ENCODE results near the gene BBOX1.

Gene BBOX1

DNA sequence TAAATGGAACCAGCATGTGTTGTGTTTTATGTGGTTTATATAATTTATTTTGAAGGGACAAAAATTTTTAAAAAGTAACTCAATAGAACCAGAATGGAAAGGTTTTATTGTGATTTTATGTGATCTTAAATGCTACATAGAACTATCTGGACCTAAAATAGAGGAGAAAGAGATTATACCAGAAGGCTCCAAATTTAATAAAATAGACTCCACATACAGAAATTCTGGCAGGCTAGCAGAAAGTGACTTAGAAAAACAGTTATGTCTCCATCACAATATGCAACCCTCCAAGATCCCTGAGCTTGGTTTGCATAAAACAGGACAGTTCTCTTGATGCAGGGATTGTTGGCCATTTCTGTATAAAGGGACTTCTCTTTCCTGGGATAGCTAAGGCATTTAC, 107.9 kb downstream of the BBOX1 start:
- Histone ChIP-seq H3K4me3 (ENCODE audit: insufficient read depth, low read length, poor library complexity, severe bottlenecking) (no peak overlapping the region), H3K36me3 (ENCODE audit: low read length) (no peaks in the 10 kb centered on the region), H3K27me3 (ENCODE audit: low read length) (no peaks in the 10 kb centered on the region), H3K9me2 (replicated peaks; ENCODE audit: insufficient read depth, low read length) (no peaks in the 10 kb centered on the region), H3K4me2 (ENCODE audit: low read depth, low read length, poor library complexity, severe bottlenecking) (no peak overlapping the region), H3F3A (ENCODE audit: insufficient read depth) (no peaks in the 10 kb centered on the region), H4K20me1 (ENCODE audit: low read depth, low read length) (no peaks in the 10 kb centered on the region), H3K9me3 (ENCODE audit: insufficient read depth, low read length) (no peaks in the 10 kb centered on the region), H3K9ac (ENCODE audit: low read length) (no peak overlapping the region), H3K79me2 (ENCODE audit: insufficient read depth, low read length) (no peaks in the 10 kb centered on the region), H3K27ac (ENCODE audit: low read depth, low read length) (no peak overlapping the region), H2AFZ (ENCODE audit: low read depth, low read length, severe bottlenecking) (no peak overlapping the region)
- TF ChIP-seq EZH2phosphoT487 (conservative IDR thresholded peaks at IDR 0.05; ENCODE audit: low read length), result no peak
- TF ChIP-seq, protein P1, sequence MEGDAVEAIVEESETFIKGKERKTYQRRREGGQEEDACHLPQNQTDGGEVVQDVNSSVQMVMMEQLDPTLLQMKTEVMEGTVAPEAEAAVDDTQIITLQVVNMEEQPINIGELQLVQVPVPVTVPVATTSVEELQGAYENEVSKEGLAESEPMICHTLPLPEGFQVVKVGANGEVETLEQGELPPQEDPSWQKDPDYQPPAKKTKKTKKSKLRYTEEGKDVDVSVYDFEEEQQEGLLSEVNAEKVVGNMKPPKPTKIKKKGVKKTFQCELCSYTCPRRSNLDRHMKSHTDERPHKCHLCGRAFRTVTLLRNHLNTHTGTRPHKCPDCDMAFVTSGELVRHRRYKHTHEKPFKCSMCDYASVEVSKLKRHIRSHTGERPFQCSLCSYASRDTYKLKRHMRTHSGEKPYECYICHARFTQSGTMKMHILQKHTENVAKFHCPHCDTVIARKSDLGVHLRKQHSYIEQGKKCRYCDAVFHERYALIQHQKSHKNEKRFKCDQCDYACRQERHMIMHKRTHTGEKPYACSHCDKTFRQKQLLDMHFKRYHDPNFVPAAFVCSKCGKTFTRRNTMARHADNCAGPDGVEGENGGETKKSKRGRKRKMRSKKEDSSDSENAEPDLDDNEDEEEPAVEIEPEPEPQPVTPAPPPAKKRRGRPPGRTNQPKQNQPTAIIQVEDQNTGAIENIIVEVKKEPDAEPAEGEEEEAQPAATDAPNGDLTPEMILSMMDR (IDR thresholded peaks at IDR 0.05; ENCODE audit: insufficient read depth, low read length, poor library complexity, severe bottlenecking), result no peak

GRCh38 chr11:27150098-27150497, 109.5 kb downstream of the BBOX1 start:
- Histone ChIP-seq H3K4me2 (ENCODE audit: low read depth, low read length, poor library complexity, severe bottlenecking) (no peak overlapping the region), H2AFZ (ENCODE audit: low read depth, low read length, severe bottlenecking) (no peak overlapping the region), H3K27ac (ENCODE audit: low read depth, low read length) (no peak overlapping the region), H3K79me2 (ENCODE audit: insufficient read depth, low read length) (no peaks in the 10 kb centered on the region), H3F3A (ENCODE audit: insufficient read depth) (no peaks in the 10 kb centered on the region), H3K27me3 (ENCODE audit: low read length) (no peaks in the 10 kb centered on the region), H3K9ac (ENCODE audit: low read length) (no peak overlapping the region), H3K4me3 (ENCODE audit: insufficient read depth, low read length, poor library complexity, severe bottlenecking) (no peak overlapping the region), H3K9me3 (ENCODE audit: insufficient read depth, low read length) (no peaks in the 10 kb centered on the region), H3K36me3 (ENCODE audit: low read length) (no peaks in the 10 kb centered on the region), H3K9me2 (replicated peaks; ENCODE audit: insufficient read depth, low read length) (no peaks in the 10 kb centered on the region), H4K20me1 (ENCODE audit: low read depth, low read length) (no peaks in the 10 kb centered on the region)
- TF ChIP-seq EZH2phosphoT487 (conservative IDR thresholded peaks at IDR 0.05; ENCODE audit: low read length), result no peak
- TF ChIP-seq, protein P1 (IDR thresholded peaks at IDR 0.05; ENCODE audit: insufficient read depth, low read length, poor library complexity, severe bottlenecking), result no peak

DNA sequence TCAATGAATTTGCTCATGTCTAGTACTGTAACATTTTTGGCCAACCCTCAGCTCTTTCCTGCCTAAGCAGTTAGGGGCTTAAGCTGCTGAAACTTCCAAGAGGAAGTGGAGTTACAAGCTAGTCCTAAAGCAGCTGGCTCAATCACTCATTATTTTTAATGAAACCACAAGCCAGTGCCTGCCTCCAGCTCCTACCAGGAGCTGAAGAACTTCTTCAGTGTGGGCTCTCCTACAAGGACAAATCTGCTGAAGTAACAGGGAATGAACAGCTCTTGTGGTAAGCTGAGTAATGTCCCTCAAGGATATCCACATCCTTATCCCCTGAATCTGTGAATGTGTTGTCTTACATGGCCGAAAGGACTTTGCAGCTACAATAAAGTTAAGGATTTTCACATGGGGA, 112.5 kb downstream of the BBOX1 start:
- no peak for TF ChIP-seq EZH2phosphoT487 (conservative IDR thresholded peaks at IDR 0.05; ENCODE audit: low read length)
- TF ChIP-seq, protein P1 (IDR thresholded peaks at IDR 0.05; ENCODE audit: insufficient read depth, low read length, poor library complexity, severe bottlenecking), result no peak
- H3K9me2 ChIP-seq (replicated peaks; ENCODE audit: insufficient read depth, low read length), result no peaks in the 10 kb centered on the region
- H3K36me3 ChIP-seq (ENCODE audit: low read length), result no peaks in the 10 kb centered on the region
- H3K79me2 ChIP-seq (ENCODE audit: insufficient read depth, low read length), result no peaks in the 10 kb centered on the region
- H3K4me2 ChIP-seq (ENCODE audit: low read depth, low read length, poor library complexity, severe bottlenecking), result no peak overlapping the region
- no peak overlapping the region for H3K4me3 ChIP-seq (ENCODE audit: insufficient read depth, low read length, poor library complexity, severe bottlenecking)
- H3K27me3 ChIP-seq (ENCODE audit: low read length), result no peaks in the 10 kb centered on the region
- H3K27ac ChIP-seq (ENCODE audit: low read depth, low read length), result no peak overlapping the region
- H3K9me3 ChIP-seq (ENCODE audit: insufficient read depth, low read length), result no peaks in the 10 kb centered on the region
- no peaks in the 10 kb centered on the region for H3F3A ChIP-seq (ENCODE audit: insufficient read depth)
- no peak overlapping the region for H3K9ac ChIP-seq (ENCODE audit: low read length)
- no peak overlapping the region for H2AFZ ChIP-seq (ENCODE audit: low read depth, low read length, severe bottlenecking)
- no peaks in the 10 kb centered on the region for H4K20me1 ChIP-seq (ENCODE audit: low read depth, low read length)

All from SU-DHL-6 (cell line).